Neural cell (in vitro differentiated cells): ENCODE data around the gene PROK1. TPM values are rescaled to one million over a fixed set of nuclear protein-coding genes. Genes with fewer than 3 reads are reported as not detected.
"Not testable (repeated sequence)": the region's sequence is repeated elsewhere in the genome, so short reads cannot be mapped to it uniquely, and the experiment has no call there.

Experiments
- H2AFZ ChIP-seq: fragments of 200-600, 300-800 bp; sonication (generic), shearing (Covaris generic); 2 replicates; pipeline ENCODE4 v1.6.0; 2014; ENCODE audit warnings: low read depth, mild to moderate bottlenecking, antibody characterized with exemption, low read length, moderate library complexity
- H3F3A ChIP-seq: fragments of 200-600 bp; shearing (Covaris generic); 2 replicates; pipeline ENCODE4 v1.6.1; 2016; ENCODE audit warnings: mild to moderate bottlenecking, moderate library complexity, mixed read lengths, antibody characterized with exemption, low read length; ENCODE audit not compliant: insufficient read depth, poor library complexity, severe bottlenecking
- H3K27ac ChIP-seq: fragments of 200-600, 300-800 bp; sonication (generic), shearing (Covaris generic); 2 replicates; pipeline ENCODE4 v1.5.1; 2014; ENCODE audit warnings: mild to moderate bottlenecking, low read length, moderate library complexity
- H3K27me3 ChIP-seq: fragments of 300-800, 200-600 bp; sonication (generic), shearing (Covaris generic); 2 replicates; pipeline ENCODE4 v1.6.0; 2014; ENCODE audit warnings: mild to moderate bottlenecking, low read depth, low read length, moderate library complexity; ENCODE audit not compliant: insufficient read depth
- H3K36me3 ChIP-seq: fragments of 300-800, 200-600 bp; sonication (generic), shearing (Covaris generic); 2 replicates; pipeline ENCODE4 v1.5.1; 2014; ENCODE audit warnings: mild to moderate bottlenecking, antibody characterized with exemption, low read length, moderate library complexity; ENCODE audit not compliant: insufficient read depth
- H3K4me2 ChIP-seq: fragments of 300-800, 200-600 bp; sonication (generic), shearing (Covaris generic); 2 replicates; pipeline ENCODE4 v1.6.0; 2014; ENCODE audit warnings: mild to moderate bottlenecking, low read length
- H3K4me3 ChIP-seq: fragments of 300-800, 200-600 bp; sonication (generic), shearing (Covaris generic); 2 replicates; pipeline ENCODE4 v1.5.1; 2014; ENCODE audit warnings: mild to moderate bottlenecking, low read length, moderate library complexity
- H3K79me2 ChIP-seq: fragments of 200-600 bp; shearing (Covaris generic); replicated peaks from 2 replicates; pipeline ENCODE4 v1.6.0; 2014; ENCODE audit warnings: mild to moderate bottlenecking, low read length, moderate library complexity; ENCODE audit not compliant: insufficient read depth
- H3K9ac ChIP-seq: fragments of 300-800, 200-600 bp; sonication (generic), shearing (Covaris generic); 2 replicates; pipeline ENCODE4 v1.6.1; 2016; ENCODE audit warnings: mild to moderate bottlenecking, low read length, mixed read lengths
- H3K9me2 ChIP-seq: fragments of 200-600 bp; shearing (Covaris generic); 2 replicates; pipeline ENCODE4 v1.6.1; 2016; ENCODE audit warnings: mild to moderate bottlenecking, low read length, mixed read lengths; ENCODE audit not compliant: insufficient read depth
- H3K9me3 ChIP-seq: fragments of 200-600, 300-800 bp; sonication (generic), shearing (Covaris generic); 2 replicates; pipeline ENCODE4 v1.6.1; 2016; ENCODE audit warnings: mild to moderate bottlenecking, mixed run types, low read length, moderate library complexity, mixed read lengths
- H4K20me1 ChIP-seq: fragments of 200-600 bp; shearing (Covaris generic); 2 replicates; pipeline ENCODE4 v1.6.1; 2016; ENCODE audit warnings: mild to moderate bottlenecking, mixed run types; ENCODE audit not compliant: insufficient read depth
- CTCF ChIP-seq: fragments of 450-650 bp; IDR thresholded peaks from 2 replicates; pipeline ENCODE4 v1.5.1; 2014; ENCODE audit warnings: antibody characterized with exemption, mild to moderate bottlenecking, moderate library complexity; ENCODE audit not compliant: poor library complexity, severe bottlenecking
- EP300 ChIP-seq: fragments of 450-650 bp; conservative IDR thresholded peaks from 2 replicates; pipeline ENCODE4 v1.6.1; 2014; ENCODE audit warnings: antibody characterized with exemption, mild to moderate bottlenecking, moderate library complexity; ENCODE audit not compliant: poor library complexity, severe bottlenecking
- EZH2 ChIP-seq: fragments of 200-600, 300-800 bp; shearing (Covaris generic), sonication (generic); IDR thresholded peaks from 2 replicates; pipeline ENCODE4 v1.6.1; 2014; ENCODE audit warnings: antibody characterized with exemption, low read length, borderline replicate concordance, mild to moderate bottlenecking; ENCODE audit not compliant: insufficient read depth, poor library complexity, severe bottlenecking
- MXI1 ChIP-seq: fragments of 450-650 bp; conservative IDR thresholded peaks from 2 replicates; pipeline ENCODE4 v1.6.1; 2014; ENCODE audit warnings: antibody characterized with exemption, mild to moderate bottlenecking; ENCODE audit not compliant: poor library complexity, severe bottlenecking
- POLR2AphosphoS5 ChIP-seq: IDR thresholded peaks from 2 replicates; pipeline ENCODE4 v1.6.1; 2012
- RAD21 ChIP-seq: fragments of 450-650 bp; conservative IDR thresholded peaks from 2 replicates; pipeline ENCODE4 v1.6.1; 2014; ENCODE audit warnings: antibody characterized with exemption, mild to moderate bottlenecking, moderate library complexity
- REST ChIP-seq: IDR thresholded peaks from 2 replicates; pipeline ENCODE4 v1.6.1; 2012; ENCODE audit warnings: borderline replicate concordance
- SMC3 ChIP-seq: fragments of 450-650 bp; conservative IDR thresholded peaks from 2 replicates; pipeline ENCODE4 v1.6.1; 2014; ENCODE audit warnings: antibody characterized with exemption, mild to moderate bottlenecking, moderate library complexity; ENCODE audit not compliant: poor library complexity
- TAF1 ChIP-seq: IDR thresholded peaks from 2 replicates; pipeline ENCODE4 v1.6.1; 2012; ENCODE audit warnings: low read depth
- polyA plus RNA-seq: library from polyadenylated mRNA; depleted of rRNA; stranded (reverse); fragments of >200 nt; gene quantifications from 2 replicates; pipeline ENCODE4 v1.2.3, GENCODE V29; 2014

Gene PROK1
- polyA plus RNA-seq, 1 donor from 2014 or later, result 0.54 TPM

GRCh38 chr1:110439873-110440272 lies 11.1 kb upstream of the PROK1 start:
- not testable (repeated sequence) for H3K36me3 ChIP-seq, H2AFZ ChIP-seq, H3K79me2 ChIP-seq, H3K9me3 ChIP-seq, H3K4me3 ChIP-seq, H3K9ac ChIP-seq, H3F3A ChIP-seq, H4K20me1 ChIP-seq, H3K4me2 ChIP-seq, H3K9me2 ChIP-seq, H3K27ac ChIP-seq, H3K27me3 ChIP-seq

GRCh38 chr1:110440877-110441276 lies 10.1 kb upstream of the PROK1 start:
- Histone ChIP-seq H3K36me3 (no peaks in the 10 kb centered on the region), H3F3A (no peaks in the 10 kb centered on the region), H3K9ac (no peak overlapping the region), H3K9me2 (no peaks in the 10 kb centered on the region), H3K4me2 (no peak overlapping the region), H4K20me1 (no peaks in the 10 kb centered on the region), H2AFZ (no peak overlapping the region), H3K9me3 (no peaks in the 10 kb centered on the region), H3K4me3 (no peak overlapping the region), H3K27me3 (no peaks in the 10 kb centered on the region), H3K79me2 (no peaks in the 10 kb centered on the region), H3K27ac (no peak overlapping the region)
- TF ChIP-seq REST, result no peak
- TF ChIP-seq SMC3, result no peak
- no peak for TF ChIP-seq CTCF
- no peak for TF ChIP-seq POLR2AphosphoS5
- TF ChIP-seq EZH2, result no peak
- TF ChIP-seq MXI1, result no peak
- TF ChIP-seq RAD21, result no peak

- no peaks in the 10 kb centered on the region for H3K9me3 ChIP-seq
- H3F3A ChIP-seq, result no peaks in the 10 kb centered on the region
- no peak overlapping the region for H3K4me3 ChIP-seq
- no peak overlapping the region for H3K4me2 ChIP-seq
- H3K36me3 ChIP-seq, result no peaks in the 10 kb centered on the region
- no peaks in the 10 kb centered on the region for H3K27me3 ChIP-seq
- H2AFZ ChIP-seq, result no peak overlapping the region
- H3K9ac ChIP-seq, result no peak overlapping the region
- H3K9me2 ChIP-seq, result no peaks in the 10 kb centered on the region
- H4K20me1 ChIP-seq, result no peaks in the 10 kb centered on the region
- no peak overlapping the region for H3K27ac ChIP-seq
- TF ChIP-seq SMC3, result no peak
- TF ChIP-seq REST, result no peak
- no peak for TF ChIP-seq POLR2AphosphoS5
- no peak for TF ChIP-seq EZH2
- no peak for TF ChIP-seq CTCF
- TF ChIP-seq EP300, result no peak
- no peak for TF ChIP-seq RAD21
- TF ChIP-seq MXI1, result no peak
- no peak for TF ChIP-seq TAF1
- H3K79me2 ChIP-seq, result no peaks in the 10 kb centered on the region
Observed at GRCh38 chr1:110441888-110442287, 9.1 kb upstream of the PROK1 start.
